ENCODE measurements around the gene GLI1.
"Not testable (repeated sequence)": the region's sequence is repeated elsewhere in the genome, so short reads cannot be mapped to it uniquely, and the experiment has no call there.

Gene GLI1

DNA sequence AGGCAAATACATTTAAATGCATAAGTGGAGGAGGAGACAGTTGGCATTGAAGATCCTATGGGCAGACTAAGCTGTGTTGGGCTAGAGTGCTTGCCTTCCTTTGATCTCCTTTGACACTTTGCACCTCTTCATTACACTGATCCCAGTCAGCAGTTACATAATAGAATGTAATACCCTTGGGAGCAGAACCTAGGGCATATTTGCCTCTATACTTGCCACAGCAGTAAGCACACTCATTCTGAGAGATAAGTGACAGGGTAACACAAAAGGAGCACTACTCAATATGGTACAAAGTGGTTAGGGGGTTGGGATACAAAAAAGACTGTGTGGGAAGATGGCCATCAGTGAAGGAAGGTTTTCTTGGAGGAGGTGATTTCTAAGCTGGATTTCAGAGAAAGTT, 37.2 kb downstream of the GLI1 start:
- DNase-seq (ENCODE audit: low read depth in 3 of 3) = no peak

DNA sequence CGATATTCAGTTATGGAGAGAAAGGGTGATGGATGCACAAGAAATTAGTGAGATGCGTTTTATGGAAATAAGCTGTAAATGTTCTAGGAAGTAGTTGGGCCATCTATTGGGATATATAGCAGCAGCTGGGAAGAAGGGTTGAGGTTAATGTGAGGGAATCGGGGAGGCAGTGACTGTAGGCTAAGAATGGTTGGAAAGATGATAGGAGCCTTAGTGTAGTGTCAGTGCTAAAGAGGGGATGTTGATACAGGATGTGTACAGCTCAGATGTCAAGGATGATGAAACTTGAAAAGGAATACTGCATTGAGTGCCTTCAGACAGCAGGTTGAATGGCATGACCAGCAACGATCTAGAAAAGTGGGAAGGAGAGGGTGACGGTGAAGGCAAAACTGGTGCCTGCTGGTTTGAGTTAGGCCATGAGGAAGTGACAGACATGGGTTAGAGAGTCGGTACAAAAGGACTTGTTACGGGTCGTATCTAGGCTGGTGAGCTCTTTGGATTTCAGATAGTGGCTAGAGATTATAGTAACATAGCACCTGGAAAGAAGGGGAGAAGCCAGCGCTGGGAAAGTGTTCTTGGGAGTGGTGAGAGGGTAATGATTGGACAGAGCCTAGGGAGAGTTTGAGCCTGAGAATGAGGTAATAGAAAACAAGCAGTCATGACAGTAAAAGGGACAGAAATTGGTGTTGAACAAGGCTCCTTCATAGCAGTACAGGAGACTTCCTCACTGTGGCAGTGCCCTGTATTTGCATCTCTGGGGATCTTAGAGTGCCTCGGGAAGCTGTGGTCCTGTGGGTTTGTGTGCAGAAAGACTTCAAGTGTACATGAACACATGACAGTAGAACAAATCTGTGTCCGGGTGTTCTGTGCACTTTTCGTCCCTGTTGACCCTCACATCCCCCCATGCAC, 37.9 kb downstream of the GLI1 start:
- DNase-seq (ENCODE audit: low read depth in 3 of 3) = no peak

DNA sequence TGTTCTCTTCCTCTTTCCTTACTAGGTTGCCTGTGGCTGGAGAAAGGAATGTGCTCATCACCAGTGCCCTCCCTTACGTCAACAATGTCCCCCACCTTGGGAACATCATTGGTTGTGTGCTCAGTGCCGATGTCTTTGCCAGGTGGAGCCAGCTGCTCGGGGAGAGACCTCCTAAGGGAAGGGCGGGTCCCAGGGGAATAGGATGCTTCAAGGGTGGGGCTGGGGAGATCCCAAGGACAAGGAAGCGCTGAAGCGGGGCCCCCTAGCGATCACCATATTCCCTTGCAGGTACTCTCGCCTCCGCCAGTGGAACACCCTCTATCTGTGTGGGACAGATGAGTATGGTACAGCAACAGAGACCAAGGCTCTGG, 38.5 kb downstream of the GLI1 start:
- DNase-seq (ENCODE audit: low read depth in 3 of 3) = no peak

DNA sequence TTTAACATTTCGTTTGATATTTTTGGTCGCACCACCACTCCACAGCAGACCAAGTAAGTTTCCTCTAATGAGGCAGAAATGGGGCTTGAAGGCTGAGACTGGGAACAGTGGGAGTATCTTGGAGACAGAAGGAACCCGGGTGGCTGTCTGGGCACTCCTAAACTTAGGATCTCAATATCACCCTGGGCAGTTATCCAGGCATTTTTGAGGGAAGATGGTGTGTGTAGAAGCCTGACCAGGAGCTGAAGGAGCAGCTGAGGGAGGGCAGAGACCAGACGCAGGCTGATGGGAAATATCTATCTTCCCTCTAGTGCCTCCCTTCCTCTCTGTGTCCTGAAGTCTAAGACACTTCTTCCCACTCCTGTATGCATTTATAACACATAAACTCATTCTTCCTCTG, 39.0 kb downstream of the GLI1 start:
- DNase-seq (ENCODE audit: low read depth in 3 of 3) = no peak

DNA sequence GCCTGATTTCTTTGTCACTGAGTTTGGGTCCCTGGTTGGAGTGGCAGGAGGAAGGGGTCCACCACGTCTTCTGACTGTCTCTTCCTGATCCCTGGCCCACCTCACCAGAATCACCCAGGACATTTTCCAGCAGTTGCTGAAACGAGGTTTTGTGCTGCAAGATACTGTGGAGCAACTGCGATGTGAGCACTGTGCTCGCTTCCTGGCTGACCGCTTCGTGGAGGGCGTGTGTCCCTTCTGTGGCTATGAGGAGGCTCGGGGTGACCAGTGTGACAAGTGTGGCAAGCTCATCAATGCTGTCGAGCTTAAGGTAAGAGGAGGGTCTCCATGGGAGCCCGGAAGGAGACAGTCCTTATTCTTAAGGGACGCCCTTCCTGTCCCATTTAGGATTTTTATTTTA, 40.6 kb downstream of the GLI1 start:
- no peak for DNase-seq (ENCODE audit: low read depth in 3 of 3)

DNA sequence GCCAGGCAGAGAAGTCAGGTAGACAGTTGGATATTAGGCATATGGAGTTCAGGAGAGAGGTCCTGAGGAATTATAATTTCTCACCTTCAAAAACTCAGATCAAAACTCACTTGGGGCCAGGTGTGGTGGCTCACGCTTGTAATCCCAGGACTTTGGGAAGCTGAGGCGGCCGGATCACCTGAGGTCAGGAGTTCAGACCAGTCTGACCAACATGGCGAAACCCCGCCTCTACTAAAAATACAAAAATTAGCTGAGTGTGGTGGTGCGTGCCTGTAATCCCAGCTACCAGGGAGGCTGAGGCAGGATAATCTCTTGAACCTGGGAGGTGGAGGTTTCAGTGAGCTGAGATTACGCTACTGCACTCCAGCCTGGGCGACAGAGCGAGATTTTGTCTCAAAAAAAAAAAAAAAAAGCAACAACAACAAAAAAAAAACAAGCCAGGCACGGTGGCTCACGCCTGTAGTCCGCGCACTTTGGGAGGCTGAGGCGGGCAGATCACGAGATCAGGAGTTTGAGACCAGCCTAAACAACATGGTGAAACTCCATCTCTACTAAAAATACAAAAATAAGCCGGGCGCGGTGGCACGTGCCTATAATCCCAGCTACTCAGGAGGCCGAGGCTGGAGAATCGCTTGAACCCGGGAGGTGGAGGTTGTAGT, 42.9 kb downstream of the GLI1 start:
- not testable (repeated sequence) for DNase-seq (ENCODE audit: low read depth in 3 of 3)

DNA sequence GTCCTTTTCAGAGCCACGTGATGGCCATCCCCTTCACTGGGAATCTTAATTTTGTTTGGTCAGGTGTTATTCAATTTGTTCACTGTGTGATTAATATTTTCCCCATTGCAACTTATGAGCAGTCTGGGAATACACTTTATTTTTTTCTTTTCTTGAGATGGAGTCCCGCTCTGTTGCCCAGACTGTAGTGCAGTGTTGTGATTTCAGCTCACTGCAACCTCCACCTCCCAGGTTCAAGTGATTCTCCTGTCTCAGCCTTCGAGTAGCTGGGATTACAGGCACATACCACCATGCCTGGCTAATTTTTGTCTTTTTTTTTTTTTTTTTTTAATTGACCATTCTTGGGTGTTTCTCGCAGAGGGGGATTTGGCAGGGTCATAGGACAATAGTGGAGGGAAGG, 47.0 kb downstream of the GLI1 start:
- DNase-seq (ENCODE audit: low read depth in 3 of 3) = not testable (repeated sequence)

DNA sequence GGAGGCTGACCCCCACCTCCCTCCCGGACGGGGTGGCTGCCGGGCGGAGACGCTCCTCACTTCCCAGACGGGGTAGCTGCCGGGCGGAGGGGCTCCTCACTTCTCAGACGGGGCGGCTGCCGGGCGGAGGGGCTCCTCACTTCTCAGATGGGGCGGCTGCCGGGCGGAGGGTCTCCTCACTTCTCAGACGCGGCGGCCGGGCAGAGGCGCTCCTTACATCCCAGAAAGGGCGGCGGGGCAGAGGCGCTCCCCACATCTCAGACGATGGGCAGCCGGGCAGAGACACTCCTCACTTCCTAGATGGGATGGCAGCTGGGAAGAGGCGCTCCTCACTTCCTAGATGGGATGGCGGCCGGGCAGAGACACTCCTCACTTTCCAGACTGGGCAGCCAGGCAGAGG, 48.2 kb downstream of the GLI1 start:
- DNase-seq (ENCODE audit: low read depth in 3 of 3) = not testable (repeated sequence)

DNA sequence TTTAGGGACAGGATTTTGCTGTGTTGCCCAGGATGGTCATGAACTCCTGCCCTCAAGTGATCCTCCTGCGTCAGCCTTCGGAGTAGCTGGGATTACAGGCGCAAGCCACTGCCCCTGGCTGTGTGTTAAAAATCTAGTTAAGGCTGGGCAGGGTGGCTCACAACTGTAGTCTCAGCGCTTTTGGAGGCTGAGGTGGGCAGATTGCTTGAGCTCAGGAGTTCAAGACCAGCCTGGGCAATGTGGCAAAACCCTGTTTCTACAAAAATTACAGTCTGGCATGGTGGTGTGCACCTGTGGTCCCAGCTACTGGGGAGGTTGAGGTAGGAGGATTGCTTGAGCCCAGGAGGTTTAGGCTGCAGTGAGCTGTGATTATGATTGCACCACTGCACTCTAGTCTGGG, 51.6 kb downstream of the GLI1 start:
- no peak for DNase-seq (ENCODE audit: low read depth in 3 of 3)

DNA sequence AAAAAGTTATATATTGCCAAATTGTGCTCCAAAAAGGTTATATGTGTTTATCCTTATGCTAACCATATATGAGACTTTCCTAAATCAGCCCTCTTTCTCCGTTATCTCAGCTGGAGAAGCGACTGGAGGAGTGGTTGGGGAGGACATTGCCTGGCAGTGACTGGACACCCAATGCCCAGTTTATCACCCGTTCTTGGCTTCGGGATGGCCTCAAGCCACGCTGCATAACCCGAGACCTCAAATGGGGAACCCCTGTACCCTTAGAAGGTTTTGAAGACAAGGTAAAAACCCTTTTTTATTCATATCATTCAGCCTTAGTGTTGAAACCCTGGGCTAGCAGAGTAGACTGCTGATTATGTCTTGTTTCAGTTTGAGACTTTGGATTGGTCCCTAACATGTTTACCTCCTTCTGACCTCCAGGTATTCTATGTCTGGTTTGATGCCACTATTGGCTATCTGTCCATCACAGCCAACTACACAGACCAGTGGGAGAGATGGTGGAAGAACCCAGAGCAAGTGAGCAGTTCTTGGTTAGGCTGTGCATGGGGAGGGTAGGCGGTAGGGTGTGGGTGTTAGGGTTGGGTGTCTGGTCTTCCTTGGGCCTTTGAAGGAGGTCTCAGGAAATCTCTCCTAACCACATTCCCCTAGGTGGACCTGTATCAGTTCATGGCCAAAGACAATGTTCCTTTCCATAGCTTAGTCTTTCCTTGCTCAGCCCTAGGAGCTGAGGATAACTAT, 52.2 kb downstream of the GLI1 start:
- DNase-seq (ENCODE audit: low read depth in 3 of 3) = no peak

DNA sequence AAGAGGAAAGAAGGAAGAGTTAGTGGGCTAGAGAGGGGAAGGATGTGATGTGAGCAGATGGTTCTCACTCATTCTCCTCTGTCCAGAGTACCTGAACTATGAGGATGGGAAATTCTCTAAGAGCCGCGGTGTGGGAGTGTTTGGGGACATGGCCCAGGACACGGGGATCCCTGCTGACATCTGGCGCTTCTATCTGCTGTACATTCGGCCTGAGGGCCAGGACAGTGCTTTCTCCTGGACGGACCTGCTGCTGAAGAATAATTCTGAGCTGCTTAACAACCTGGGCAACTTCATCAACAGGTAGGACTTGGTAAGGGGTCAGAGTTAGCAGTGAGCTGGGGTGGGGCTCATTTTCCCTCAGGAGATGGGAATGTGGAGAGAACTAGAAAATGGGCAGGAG, 53.1 kb downstream of the GLI1 start:
- DNase-seq (ENCODE audit: low read depth in 3 of 3) = no peak

DNA sequence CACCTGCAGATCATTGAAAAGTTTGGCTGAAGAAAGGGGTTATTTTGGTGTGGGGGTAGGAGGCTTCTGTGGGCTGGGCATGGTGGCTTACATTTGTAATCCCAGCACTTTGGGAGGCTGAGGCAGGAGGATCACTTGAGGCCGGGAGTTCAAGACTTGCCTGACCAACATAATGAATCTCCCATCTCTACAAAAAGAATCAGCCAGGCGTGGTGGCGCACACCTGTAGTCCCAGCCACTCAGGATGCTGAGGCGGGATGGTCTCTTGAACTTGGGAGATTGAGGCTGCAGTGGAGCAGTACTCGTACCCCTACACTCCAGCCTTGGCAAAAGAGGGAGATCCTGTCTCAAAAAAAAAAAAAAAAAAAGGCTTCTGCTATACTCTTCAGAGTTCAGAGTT, 53.7 kb downstream of the GLI1 start:
- no peak for DNase-seq (ENCODE audit: low read depth in 3 of 3)

DNA sequence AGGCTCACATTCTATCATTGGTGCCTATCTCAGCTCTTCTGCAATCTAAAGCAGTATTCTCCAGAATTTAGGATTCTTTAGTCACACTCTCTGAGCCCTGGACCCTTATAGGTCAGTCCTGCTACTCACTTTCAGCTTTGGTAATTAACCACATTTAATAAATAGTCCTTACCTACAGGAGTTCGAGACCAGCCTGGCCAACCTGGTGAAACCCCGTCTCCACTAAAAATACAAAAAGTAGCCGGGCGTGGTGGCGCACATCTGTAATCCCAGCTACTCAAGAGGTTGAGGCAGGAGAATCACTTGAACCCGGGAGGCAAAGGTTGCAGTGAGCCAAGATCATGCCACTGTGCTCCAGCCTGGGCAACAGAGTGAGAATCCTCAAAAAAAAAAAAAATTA, 54.1 kb downstream of the GLI1 start:
- DNase-seq (ENCODE audit: low read depth in 3 of 3) = not testable (repeated sequence)

DNA sequence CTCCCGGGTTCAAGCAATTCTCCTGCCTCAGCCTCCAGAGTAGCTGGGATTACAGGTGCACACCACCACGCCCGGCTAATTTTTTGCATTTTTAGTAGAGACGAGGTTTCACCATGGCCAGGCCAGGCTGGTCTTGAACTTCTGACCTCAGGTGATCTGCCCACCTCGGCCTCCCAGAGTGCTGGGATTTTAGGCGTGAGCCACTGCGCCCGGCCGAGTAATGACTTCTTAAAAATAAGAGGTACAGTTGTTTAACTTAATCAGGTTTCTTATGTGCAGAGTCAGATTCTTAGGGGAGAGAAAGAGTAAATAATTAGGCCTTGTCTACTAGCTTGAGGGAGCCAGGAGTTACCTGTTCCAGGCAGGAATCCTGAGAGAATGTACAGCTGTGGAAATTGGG, 54.7 kb downstream of the GLI1 start:
- not testable (repeated sequence) for DNase-seq (ENCODE audit: low read depth in 3 of 3)

DNA sequence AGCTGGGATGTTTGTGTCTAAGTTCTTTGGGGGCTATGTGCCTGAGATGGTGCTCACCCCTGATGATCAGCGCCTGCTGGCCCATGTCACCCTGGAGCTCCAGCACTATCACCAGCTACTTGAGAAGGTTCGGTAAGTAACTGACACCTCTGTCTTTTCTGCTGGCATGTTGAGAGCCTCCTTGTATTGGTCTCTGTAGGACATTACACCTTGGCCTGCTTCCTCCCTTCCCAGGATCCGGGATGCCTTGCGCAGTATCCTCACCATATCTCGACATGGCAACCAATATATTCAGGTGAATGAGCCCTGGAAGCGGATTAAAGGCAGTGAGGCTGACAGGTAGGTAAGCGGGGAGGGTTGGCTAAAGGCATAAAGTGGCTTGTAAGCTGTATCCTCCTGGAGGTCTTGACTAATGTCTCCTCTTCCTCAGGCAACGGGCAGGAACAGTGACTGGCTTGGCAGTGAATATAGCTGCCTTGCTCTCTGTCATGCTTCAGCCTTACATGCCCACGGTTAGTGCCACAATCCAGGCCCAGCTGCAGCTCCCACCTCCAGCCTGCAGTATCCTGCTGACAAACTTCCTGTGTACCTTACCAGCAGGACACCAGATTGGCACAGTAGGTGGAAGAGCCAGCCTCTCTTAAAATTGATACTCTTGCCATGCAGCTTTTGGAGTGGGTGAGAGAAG, 55.3 kb downstream of the GLI1 start:
- DNase-seq (ENCODE audit: low read depth in 3 of 3) = no peak

DNA sequence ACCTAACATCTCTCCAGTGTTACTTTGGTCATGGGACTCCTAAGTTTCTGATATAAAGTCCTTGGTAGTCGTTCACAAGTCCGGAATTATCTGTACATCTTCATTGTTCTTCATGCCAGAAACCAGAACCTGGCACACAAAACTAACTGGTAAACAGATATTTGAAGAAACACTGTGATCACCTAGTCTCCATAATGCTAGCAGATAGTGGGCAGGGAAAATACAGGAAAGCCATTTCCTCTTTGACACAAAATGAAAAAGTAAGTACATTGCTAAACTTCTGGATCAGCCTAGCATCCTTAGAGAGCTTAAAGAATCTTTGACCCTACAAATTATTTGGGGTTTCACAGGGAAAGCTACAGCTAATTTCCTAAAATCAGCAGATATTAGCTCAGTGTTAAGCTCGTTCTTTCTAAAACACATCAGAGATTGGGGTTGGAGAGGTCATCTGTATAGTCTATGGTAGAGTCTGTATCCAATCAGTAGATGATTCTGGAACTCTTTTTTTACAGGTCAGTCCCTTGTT, 55.9 kb downstream of the GLI1 start:
- DNase-seq (ENCODE audit: low read depth in 3 of 3) = no peak

DNA sequence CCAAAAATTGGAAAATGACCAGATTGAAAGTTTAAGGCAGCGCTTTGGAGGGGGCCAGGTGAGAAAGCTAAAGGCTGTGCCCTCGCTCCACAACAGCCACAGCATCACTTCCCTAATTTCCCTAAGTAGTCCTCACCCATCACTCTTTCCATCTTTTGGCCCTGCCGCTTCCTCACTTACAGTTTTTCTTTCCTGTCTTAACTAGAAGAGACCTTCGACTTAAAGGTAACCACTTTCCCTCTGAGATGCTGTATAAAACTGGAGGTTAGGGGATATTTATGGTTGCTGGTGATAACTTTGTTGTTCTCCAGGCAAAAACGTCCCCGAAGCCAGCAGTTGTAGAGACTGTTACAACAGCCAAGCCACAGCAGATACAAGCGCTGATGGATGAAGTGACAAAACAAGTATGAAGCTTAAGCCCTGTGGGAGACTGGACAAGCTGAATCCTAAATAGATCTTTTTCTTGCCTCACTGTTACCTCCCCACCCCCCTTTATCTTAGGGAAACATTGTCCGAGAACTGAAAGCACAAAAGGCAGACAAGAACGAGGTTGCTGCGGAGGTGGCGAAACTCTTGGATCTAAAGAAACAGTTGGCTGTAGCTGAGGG, 56.5 kb downstream of the GLI1 start:
- no peak for DNase-seq (ENCODE audit: low read depth in 3 of 3)

DNA sequence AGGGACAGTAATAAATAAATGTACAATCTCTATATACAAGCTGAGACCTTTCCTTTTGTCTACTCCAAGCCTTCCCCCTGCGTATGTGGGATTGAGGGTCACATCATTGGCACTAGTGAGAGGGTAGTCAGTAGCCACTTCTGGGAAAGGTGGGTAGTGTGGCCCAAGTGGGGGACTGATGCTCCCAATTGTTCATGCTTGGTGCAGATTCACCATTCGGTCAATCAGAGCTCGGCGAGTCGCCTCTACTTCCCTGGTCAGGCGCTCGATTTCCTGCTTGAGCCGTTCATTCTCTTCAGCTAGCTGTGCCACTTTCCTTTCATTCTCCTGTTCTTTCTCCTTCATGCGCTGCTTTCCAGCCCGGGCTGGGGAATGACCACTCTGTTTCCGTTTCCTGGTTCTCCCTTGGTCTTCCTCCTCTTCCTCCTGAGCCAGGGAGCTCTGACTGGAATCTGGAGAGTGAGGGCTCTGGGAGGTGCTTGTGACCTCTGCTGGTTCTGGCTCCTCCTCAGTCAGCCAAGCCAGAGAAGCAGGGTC, 57.1 kb downstream of the GLI1 start:
- DNase-seq (ENCODE audit: low read depth in 3 of 3) = no peak

DNA sequence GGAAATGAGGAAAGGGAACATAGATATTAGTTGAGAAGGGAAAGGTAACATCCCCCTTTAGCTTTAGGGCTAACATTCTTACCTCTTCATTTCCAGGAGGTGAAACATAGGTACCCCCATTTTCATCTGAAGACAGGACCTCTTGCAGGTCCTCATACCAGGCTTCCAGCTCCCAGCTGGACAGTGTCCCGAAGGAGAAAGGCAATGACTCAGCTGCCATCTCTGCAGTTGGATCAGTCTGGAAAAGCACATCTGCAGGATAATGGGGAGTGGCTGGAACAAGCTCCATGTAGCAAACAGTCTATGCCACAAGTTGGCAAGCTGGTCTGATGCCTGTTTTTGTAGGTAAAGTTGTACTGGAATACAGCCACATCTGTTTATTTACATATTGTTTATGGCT, 57.6 kb downstream of the GLI1 start:
- DNase-seq (ENCODE audit: low read depth in 3 of 3) = no peak

DNA sequence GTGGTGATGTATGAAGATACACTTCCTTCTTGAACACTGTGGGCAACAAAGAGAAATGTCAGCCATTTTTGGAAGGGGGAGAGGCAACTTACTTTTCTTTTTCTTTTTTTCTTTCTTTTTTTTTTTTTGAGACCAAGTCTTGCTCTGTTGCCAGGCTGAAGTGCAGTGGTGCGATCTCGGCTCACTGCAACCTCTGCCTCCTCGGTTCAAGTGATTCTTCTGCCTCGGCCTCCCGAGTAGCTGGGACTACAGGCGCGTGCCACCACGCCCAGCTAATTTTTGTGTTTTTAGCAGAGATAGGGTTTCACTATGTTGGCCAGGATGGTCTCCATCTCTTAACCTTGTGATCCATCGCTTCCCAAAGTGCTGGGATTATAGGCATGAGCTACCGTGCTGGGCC, 58.1 kb downstream of the GLI1 start:
- DNase-seq (ENCODE audit: low read depth in 3 of 3) = not testable (repeated sequence)

Measured in stimulated activated CD4-positive, alpha-beta T cell treated with anti-CD3 and anti-CD28 coated beads, TNF-alpha, amount 100 ng/mL, for 48 hours (primary cell).